GM19467 (cell line): ENCODE measurements around the gene CKB.

ENCODE experiments used
- ATAC-seq: cut with Tn5 transposase; IDR thresholded peaks from one replicate; pipeline ENCODE4 v1.9.1; 2021; ENCODE audit warnings: mild to moderate bottlenecking, moderate library complexity; ENCODE audit not compliant: unreplicated experiment

The CKB gene

DNA sequence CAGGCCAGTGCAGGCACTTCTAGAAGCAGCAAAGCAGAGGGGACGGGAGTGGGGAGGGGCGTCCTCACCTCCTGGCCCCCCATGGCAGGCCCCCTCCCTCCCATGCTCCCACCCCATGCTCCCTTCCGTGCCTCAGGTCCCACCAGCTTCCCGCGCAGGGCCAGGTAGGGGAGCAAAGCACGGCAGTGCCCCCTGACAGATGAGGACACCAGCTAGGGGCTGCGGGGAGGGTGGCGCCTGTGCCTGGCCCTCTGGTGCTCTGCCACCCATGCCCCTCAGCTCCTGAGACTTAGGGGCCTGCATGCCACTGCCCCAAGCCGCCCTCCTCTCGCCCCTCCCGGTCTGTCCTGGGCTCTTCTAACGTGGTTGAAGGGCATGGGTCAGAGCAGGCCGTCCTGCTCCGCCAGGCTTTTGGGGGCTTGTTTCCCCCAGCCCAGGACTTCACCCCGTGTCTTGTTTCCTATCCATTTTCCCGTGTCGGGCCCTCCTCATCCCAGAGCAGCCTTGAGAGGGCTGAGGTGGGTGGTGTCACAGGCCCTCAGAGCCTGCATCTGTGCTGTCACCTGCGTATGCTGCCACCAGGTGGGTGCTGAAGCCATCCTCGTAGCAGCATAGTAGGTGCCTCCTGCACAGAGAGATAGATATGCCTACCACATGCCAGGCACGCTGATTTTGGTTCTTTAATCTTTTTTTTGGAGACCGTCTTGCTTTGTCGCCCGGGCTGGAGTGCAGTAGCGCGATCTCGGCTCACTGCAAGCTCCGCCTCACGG, 16.6 kb upstream of the CKB start:
- ATAC-seq = no peak

DNA sequence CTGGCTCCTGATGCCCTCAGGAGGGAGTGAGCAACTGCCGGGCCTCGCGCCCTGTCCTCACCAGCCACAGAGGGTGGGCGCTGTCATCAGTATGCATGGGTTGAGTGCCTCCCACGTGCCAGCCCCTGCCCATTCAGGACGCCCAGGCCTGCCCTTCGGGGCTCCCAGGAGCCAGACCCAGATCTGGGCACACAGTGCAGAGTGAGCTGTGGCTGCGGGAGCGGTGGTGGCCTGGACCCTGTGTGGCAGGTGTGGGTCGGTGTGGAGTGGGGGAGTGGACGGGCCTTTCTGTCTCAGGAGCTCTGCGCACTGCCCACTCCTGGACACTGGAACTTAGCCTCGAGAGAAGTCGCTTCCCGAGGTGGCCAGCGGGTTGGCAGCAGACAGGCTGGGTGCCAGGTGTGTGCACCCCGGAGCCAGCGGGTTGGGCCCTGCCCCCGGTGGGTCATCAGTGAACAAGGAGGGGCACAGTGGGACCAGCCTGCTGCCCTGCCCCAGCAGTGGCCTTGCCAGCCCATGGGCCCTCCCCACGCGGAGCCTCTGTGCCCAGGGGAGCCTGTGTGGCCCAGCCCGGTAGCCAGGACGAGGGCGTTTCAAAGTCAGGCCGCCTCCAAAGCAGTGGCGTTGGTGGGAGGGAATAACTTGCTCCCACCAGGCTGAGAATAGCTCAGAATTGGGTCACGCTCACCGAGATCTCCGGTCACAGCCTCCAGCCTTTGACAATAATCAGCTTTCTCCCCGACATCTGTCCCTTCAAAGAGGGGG, 15.8 kb upstream of the CKB start:
- no peak for ATAC-seq

DNA sequence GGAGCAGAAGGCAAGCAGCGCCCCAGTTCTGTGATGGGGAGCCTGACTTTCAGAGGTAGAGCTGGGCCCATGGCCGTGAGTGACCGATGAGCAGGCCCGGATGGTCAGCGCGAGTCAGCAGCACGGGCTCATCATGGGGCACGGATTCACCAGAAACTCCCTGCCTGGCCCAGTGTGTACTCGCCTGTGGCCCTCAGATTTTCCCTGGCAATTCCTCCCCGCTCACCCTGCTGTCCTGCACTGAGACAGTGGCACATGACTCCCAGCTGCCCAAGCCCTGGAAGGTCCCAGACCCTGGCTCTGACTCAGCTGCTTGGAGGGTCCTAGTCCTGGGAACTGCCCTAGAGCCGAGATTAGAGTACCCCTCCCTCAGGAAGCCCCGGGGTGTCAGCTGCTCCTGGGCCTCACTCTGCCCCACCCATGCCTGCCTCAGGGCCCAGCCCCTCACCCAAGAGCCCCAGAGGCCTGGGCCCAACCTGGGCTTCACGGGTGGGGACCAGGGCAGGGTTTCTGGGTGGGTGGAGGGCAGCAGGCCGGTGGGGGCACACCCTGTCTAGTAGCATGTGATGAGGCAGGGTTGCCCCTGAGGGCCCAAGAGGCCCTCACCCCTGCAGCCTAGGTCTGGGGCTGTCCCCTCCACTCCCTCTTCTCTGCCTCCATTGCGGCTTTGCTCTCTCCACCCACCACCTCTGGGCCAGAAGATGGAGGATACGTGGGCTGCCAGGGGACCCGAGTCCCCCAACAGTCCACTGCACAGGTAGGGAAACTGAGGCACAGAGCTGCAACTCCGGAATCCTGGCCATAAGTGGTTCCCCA, 14.8 kb upstream of the CKB start:
- no peak for ATAC-seq

DNA sequence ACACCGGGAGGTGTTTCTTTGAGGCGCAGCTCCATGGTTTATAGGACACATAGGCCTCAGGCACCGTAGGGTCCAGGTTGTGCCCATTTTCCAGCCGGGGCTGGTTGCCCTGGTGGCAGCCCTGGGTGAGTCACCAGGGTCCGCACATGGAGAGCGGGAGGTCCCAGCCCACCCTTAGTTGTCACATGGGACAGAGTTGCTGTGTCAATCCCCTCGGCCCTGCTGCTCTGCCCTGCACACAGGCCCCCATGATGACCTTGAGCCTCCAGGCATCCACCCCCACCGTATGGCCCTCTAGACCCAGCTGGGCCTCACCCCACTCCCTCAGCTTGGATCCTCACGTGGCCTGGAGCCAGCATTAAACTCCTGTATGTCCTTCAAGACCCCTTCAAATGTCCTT, 14.1 kb upstream of the CKB start:
- no peak for ATAC-seq

DNA sequence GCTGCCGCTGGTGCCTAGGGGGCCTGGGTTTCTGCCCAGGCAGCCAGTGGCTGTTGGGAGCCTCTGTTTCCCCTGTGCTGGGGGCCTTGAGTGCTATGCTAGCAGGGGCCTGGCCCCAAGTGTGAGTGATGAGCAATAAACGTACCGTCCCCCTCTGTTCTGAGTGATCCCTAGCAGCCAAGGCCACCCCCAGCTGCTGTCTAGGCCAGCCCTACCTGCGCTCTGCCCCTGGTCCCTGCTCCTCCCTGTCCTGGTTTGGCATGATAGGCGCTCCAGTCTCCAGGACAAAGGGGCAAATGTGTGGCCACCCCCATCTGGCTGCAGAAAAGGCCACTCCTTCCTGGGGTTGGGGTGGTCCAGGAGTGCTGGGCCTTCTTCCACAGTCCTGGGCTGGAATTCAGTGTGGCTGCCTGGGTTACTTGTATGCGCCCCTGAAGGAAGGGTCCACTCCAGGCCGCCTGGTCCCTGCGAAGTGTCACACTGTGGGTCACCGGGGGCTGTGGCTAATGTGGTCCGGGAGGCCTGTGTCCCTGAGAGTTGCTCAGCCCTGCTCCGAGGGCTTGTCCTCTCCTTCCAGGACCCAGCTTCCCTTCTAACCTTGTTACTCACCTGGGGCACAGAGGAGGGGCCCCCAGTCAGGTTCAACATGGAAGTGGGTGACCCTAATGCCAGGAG, 13.4 kb upstream of the CKB start:
- no peak for ATAC-seq

GRCh38 chr14:103535081-103535890, 12.7 kb upstream of the CKB start:
- ATAC-seq = no peak

DNA sequence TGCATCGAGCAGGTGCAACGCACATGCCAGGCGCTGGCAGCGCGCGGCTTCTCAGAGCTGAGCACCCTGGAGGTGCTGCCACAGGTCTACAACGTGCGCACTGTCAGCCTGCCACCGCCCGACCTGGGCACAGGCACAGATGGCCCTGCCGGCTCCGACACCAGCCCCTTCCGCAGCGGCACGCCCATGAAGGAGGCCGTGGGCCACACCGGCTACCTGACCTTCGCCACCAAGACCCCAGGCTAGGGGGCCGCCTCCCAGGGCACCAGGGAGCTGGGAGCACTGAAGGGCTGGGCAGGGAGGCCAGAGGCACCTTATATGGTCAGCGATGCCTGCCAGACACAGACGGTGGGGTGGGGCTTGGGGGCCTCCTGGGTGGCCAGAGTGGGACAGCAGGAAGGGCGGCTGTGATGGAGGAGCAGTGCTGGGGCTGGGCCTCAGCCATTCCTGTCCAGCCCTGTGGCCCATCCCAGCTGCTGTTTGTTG, 12.0 kb upstream of the CKB start:
- ATAC-seq = no peak

DNA sequence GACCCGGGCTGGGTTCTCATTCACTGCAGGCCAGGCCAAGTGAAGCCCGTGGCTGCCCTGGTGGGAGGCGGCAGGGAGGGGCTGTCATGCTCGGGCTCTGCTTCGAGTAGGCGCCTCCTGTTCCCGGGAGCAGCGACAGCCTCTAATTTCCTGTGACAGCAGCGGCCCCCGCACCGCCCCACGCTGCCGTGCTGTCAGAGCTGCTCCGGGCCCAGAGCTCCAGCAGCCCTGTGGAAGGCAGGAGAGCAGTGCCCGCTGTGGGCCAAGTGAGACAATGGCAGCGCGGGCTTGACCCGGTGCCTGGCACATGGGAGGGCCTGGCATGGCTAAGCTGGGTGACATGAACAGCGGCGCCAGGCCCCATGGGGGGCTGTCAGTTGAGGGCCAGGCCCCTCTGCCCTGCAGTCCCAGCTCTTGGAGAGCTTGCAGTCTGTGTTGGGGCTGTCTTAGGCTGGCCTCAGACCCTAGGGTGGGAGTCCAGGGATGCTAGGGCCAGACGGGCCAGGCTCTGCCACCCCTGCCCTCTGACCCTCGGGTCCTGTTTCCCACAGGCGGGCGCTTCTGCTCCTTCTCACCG, 11.5 kb upstream of the CKB start:
- no peak for ATAC-seq

GRCh38 chr14:103533137-103533998, 10.7 kb upstream of the CKB start:
- ATAC-seq = no peak

DNA sequence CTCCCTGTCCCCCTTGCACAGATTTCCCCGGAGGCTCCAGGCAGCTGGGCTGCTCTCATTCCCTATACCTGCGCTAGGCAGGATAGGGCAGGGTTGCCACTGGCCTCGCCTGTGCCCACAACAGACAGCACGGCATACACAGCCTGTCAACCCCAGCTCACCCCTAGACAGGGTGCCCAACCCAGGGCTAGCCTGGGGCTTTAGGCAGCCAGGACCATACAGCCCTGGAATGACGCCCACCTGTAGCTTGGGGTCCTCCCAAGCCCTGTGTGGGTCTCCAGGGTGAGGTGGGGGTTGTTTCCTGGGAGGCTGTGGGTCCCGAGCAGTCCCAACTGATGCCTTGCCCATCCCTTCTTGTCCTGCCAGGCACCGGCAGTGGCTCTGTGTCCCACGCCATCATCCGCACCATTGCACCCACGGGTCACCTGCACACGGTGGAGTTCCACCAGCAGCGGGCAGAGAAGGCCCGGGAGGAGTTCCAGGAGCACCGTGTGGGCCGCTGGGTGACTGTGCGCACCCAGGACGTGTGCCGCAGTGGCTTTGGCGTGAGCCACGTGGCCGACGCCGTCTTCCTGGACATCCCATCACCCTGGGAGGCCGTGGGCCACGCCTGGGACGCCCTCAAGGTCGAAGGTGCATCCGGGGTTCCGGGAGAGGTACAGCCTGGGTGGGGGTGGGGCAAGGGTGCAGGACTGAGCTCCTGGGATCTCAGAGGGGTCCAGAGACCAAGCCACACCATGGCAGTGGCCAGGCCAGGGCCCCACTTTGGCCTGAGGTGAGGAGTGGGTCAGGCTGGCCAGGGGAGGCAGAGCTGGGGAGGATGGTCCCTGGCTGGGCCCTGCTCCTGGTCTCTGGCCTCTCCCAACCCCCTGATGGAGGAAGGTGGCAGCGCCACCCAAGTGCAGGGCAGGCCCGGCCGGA, 9.8 kb upstream of the CKB start:
- ATAC-seq = no peak

DNA sequence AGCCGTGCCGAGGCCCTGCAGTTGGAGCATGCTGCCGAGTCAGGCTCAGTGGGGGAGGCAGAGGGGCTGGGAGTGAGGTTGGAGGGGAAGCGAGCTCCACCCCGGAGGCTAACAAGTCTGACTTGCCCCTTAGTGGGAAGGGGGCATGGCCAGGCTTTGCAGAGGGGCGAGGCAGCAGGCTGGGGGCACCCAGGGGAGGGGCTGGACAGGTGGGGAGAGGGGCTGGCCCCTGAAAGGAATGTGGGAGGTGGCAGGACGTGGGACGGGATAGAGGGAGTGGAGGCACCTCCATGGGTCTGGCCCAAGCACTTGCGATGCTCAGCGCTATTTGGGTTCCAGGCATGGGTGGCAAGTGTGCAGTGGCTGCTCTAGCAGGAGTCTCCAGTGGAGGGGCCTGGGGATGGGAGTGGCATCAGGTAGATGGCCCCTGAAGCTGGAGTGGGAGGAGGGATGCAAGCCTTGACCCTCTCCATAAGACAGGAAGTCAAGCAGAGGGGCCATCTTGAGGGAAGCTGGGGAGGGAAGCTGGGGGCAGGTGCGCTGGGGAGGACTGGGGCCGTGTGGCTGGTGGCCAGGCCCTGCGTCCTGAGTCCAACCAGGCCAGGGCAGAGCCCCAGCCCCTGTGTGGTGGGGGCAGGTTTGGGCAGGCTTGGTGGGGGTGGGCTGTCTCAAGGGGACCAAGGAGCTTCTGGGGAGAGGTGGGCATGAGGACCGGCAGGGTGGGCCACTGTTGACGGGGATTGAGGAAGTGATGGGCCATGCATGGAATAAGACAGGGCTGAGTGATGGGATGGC, 9.0 kb upstream of the CKB start:
- no peak for ATAC-seq

DNA sequence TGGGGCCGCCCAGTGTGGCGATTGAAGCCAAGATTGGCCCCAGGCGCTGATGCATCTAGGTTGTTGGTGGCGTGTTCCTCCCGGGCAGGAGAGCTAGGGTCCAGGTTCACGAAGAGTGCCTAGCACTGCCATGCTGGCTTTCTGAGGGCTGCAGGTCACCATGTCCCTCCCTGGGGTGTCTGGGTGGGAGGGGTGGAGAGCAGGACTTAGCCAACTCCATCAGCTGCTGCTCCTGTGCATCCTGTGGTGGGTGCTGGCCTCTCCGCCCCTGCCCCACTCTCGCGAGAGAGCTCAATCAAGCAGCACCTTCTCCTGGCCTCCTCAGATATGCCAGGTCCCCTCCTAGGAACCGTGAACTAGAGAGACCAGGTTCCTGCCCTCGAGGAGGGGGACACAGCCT, 8.2 kb upstream of the CKB start:
- no peak for ATAC-seq

DNA sequence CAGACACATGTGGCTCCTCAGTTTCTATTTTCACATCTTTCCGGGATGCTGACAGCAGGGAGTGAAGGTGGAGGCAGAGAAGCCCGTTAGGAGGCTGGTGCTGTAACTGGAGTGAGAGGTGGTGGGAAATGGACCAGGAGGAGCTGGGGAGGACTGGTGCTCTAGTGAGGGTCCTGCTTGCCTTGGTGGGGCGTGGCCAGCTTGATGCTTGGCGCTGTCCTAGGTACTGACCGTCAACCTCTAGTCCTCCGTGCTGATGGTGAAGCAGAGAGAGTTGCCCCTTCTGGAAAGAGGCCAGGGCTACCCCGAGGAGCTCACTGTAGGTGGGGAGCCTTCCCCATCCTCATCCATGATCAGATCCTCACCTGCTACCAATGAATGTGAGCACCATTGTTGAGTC, 7.8 kb upstream of the CKB start:
- ATAC-seq = no peak

GRCh38 chr14:103529383-103530365, 7.0 kb upstream of the CKB start:
- ATAC-seq = no peak

DNA sequence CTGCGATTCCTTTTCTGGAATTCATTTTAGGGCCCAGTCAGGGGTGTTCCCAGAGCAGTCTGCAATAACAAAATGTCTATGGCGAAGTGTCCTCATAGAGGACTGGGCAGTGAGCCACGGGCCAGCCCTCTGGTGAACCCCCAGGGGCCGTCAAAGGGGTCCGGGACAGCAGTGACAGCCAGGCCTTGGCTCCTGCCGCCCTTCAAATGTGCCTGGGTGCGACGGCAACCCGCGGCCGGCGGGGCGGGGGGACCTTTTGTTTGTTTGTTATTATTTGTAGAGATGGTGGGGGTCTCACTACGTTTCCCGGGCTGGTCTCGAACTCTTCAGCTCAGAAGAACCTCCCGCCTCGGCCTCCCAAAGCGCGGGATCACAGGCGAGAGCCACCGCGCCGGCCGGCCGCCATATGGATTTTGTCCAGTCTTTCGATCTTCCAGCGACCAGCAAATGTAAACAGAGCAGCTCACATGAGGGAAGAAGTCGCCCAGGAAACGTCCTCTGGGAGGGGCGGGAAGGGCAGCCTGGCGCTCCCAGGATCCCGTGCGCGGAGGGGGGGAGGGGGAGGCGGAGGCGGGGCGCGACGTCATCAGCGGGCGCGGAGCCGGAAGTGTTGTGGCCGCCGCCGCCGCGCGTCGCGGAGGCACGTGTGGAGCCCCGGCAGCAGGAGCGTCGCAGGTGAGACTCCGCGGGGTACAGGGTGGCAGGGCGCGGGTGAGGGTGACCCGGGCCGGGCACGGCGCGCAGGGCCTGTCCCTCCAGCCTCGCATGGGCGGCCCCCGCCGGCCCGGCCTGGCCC, 6.2 kb upstream of the CKB start, which contains the start of gene TRMT61A:
TSS of gene TRMT61A (plus strand) at position 610 of the 796 bp plus-strand sequence. CDS start 783 bp downstream, outside the sequence.
- peak; percentile 36 for ATAC-seq
